Measurements from ENCODE around the gene UAP1L1.
A peak's percentile ranks its signal among the peaks of the same experiment; 100 is the strongest.

UAP1L1 gene

DNA sequence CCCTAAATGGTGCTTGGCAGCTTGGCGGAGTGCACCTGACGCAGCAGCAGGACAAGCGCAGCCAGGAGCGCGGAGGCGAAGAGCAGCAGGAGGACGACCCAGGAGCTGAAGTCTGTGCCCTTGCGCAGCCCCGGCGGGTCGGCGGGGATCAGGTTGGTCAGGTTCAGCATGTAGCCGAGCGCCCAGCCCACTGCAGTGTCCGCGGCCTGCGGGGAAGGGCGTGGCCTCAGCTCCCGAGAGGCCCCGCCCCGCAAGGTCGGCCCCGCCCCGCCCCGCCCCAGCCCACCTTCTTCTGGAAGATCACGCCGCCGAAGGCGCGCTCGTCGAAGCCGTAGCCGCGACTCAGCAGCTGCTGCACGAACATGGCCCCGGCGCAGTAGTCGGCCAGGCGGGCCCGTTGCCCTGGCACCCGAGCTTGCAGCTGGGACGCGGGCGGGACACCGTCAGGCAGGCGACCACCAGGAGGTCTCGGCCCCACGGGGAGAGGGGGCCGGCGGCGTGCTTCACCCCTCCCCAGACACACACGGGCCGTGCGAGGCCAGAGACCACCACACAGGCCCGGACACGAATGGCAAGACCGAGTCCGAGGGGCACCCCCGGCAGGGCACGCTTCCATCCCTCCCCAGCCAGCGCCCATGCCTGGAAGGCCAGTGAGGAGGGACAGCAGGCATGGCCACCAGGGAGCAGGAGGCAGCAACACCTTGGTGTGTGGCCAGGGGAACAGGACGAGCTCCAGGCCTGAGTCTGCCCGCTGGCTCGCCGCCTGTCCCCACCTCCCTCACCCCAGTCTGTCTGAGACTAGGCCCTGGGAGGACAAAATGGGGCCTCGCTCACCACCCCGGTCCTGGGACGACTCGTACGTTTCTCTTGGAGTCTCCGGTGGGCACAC lies 28.4 kb upstream of the UAP1L1 start:
- H3K9me3 ChIP-seq (ENCODE audit: insufficient read depth, low read length): no peaks in the 10 kb centered on the region
- H3F3A ChIP-seq (ENCODE audit: insufficient read depth): no peaks in the 10 kb centered on the region
- H3K36me3 ChIP-seq (ENCODE audit: low read length): no peaks in the 10 kb centered on the region
- no peak overlapping the region for H3K4me3 ChIP-seq (ENCODE audit: insufficient read depth, low read length, poor library complexity, severe bottlenecking)
- H3K27me3 ChIP-seq (ENCODE audit: low read length): no peaks in the 10 kb centered on the region
- TF ChIP-seq, protein P1, sequence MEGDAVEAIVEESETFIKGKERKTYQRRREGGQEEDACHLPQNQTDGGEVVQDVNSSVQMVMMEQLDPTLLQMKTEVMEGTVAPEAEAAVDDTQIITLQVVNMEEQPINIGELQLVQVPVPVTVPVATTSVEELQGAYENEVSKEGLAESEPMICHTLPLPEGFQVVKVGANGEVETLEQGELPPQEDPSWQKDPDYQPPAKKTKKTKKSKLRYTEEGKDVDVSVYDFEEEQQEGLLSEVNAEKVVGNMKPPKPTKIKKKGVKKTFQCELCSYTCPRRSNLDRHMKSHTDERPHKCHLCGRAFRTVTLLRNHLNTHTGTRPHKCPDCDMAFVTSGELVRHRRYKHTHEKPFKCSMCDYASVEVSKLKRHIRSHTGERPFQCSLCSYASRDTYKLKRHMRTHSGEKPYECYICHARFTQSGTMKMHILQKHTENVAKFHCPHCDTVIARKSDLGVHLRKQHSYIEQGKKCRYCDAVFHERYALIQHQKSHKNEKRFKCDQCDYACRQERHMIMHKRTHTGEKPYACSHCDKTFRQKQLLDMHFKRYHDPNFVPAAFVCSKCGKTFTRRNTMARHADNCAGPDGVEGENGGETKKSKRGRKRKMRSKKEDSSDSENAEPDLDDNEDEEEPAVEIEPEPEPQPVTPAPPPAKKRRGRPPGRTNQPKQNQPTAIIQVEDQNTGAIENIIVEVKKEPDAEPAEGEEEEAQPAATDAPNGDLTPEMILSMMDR (IDR thresholded peaks at IDR 0.05; ENCODE audit: insufficient read depth, low read length, poor library complexity, severe bottlenecking): no peak
- TF ChIP-seq EZH2phosphoT487 (conservative IDR thresholded peaks at IDR 0.05; ENCODE audit: low read length): no peak
- no peak overlapping the region for H3K9ac ChIP-seq (ENCODE audit: low read length)
- H4K20me1 ChIP-seq (ENCODE audit: low read depth, low read length): no peaks in the 10 kb centered on the region
- H2AFZ ChIP-seq (ENCODE audit: low read depth, low read length, severe bottlenecking): no peak overlapping the region
- no peak overlapping the region for H3K27ac ChIP-seq (ENCODE audit: low read depth, low read length)
- H3K4me2 ChIP-seq (ENCODE audit: low read depth, low read length, poor library complexity, severe bottlenecking): no peak overlapping the region
- no peaks in the 10 kb centered on the region for H3K9me2 ChIP-seq (replicated peaks; ENCODE audit: insufficient read depth, low read length)
- no peaks in the 10 kb centered on the region for H3K79me2 ChIP-seq (ENCODE audit: insufficient read depth, low read length)

DNA sequence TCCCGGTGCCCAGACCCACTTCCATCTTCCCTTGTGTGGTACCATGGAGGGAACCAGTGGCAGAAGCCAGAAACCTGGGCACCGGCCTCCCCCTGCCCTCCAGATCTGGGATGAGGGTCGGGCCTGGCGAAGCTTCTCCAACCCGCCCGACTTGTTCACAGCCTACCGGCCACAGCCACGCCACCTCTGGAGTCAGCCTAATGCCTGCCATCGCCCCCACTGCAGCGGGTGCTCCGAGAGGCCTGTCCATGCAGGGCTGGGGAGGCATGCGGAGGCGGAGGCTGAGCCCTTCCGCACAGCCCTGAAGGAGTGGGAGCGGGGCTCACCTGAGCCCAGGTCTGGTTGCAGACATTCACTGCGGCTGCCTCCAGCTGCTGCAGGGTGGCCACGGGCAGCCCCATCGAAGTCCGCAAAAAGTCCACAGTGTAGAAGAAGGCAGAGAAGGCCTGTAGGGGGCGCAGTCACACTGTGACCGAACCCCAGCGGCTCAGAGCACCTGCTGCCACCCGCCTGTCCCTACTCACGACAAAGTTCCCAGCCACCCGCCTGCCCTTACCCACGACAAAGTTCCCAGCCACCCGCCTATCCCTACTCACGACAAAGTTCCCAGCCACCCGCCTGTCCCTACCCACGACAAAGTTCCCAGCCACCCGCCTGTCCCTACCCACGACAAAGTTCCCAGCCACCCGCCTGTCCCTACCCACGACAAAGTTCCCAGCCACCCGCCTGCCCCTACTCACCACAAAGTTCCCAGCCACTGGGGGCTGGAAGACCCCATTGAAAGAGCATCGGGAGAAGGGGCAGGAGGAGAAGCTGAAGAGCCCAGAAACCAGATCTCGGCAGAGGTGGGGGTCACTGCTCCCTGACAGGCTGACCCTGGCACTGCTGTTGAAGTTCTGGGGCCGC lies 27.5 kb upstream of the UAP1L1 start:
- Histone ChIP-seq H3K9me2 (replicated peaks; ENCODE audit: insufficient read depth, low read length) (no peaks in the 10 kb centered on the region), H3K27ac (ENCODE audit: low read depth, low read length) (no peak overlapping the region), H4K20me1 (ENCODE audit: low read depth, low read length) (no peaks in the 10 kb centered on the region), H3K9ac (ENCODE audit: low read length) (no peak overlapping the region), H3F3A (ENCODE audit: insufficient read depth) (no peaks in the 10 kb centered on the region), H3K9me3 (ENCODE audit: insufficient read depth, low read length) (no peaks in the 10 kb centered on the region), H3K27me3 (ENCODE audit: low read length) (no peaks in the 10 kb centered on the region), H3K79me2 (ENCODE audit: insufficient read depth, low read length) (no peaks in the 10 kb centered on the region), H3K4me3 (ENCODE audit: insufficient read depth, low read length, poor library complexity, severe bottlenecking) (no peak overlapping the region), H3K4me2 (ENCODE audit: low read depth, low read length, poor library complexity, severe bottlenecking) (no peak overlapping the region), H2AFZ (ENCODE audit: low read depth, low read length, severe bottlenecking) (no peak overlapping the region), H3K36me3 (ENCODE audit: low read length) (no peaks in the 10 kb centered on the region)
- 0 out of 2 replicates have a peak, but pooled peaks have one; percentile 35 for TF ChIP-seq EZH2phosphoT487 (conservative IDR thresholded peaks at IDR 0.05; ENCODE audit: low read length)
- TF ChIP-seq, protein P1 (IDR thresholded peaks at IDR 0.05; ENCODE audit: insufficient read depth, low read length, poor library complexity, severe bottlenecking): no peak

DNA sequence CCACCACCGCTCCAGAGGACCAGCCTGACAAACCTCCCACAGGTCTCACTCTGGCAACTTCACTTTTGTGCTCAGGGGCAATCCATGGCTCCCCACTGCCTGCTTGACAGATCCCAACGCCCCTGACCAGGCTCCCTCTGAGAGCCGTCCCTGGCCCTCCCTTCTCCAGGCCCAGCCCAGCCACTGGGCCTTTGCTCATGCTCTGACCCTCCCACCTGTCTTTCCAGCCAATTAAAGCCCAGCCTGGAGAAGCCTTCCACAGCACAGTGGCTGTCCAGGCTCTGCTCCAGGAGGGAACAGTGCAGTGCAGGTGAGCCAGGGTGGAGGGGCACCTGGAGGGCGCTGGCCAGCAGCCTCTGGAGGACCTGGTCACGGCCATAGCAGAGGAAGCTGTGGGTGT lies 26.7 kb upstream of the UAP1L1 start:
- Histone ChIP-seq H3K9me3 (ENCODE audit: insufficient read depth, low read length) (no peaks in the 10 kb centered on the region), H2AFZ (ENCODE audit: low read depth, low read length, severe bottlenecking) (no peak overlapping the region), H3K4me2 (ENCODE audit: low read depth, low read length, poor library complexity, severe bottlenecking) (no peak overlapping the region), H3K9me2 (replicated peaks; ENCODE audit: insufficient read depth, low read length) (no peaks in the 10 kb centered on the region), H3F3A (ENCODE audit: insufficient read depth) (no peaks in the 10 kb centered on the region), H3K9ac (ENCODE audit: low read length) (no peak overlapping the region), H3K27ac (ENCODE audit: low read depth, low read length) (no peak overlapping the region), H3K79me2 (ENCODE audit: insufficient read depth, low read length) (no peaks in the 10 kb centered on the region), H3K27me3 (ENCODE audit: low read length) (no peaks in the 10 kb centered on the region), H3K36me3 (ENCODE audit: low read length) (no peaks in the 10 kb centered on the region), H3K4me3 (ENCODE audit: insufficient read depth, low read length, poor library complexity, severe bottlenecking) (no peak overlapping the region), H4K20me1 (ENCODE audit: low read depth, low read length) (no peaks in the 10 kb centered on the region)
- TF ChIP-seq, protein P1 (IDR thresholded peaks at IDR 0.05; ENCODE audit: insufficient read depth, low read length, poor library complexity, severe bottlenecking): no peak
- no peak for TF ChIP-seq EZH2phosphoT487 (conservative IDR thresholded peaks at IDR 0.05; ENCODE audit: low read length)

Measured in SU-DHL-6 (cell line).